NB4 (cell line): ENCODE results near the gene RCL1.
"Not testable (repeated sequence)": the region's sequence is repeated elsewhere in the genome, so short reads cannot be mapped to it uniquely, and the experiment has no call there.

Source experiments
- CTCF ChIP-seq: IDR thresholded peaks from one replicate; pipeline ENCODE4 v1.5.1; 2012; ENCODE audit warnings: low read depth, low read length
- MAX ChIP-seq: IDR thresholded peaks from 2 replicates; pipeline ENCODE4 v1.6.1; 2011; ENCODE audit warnings: low read depth, low read length
- MYC ChIP-seq: IDR thresholded peaks from 2 replicates; pipeline ENCODE4 v1.6.1; 2011; ENCODE audit warnings: low read depth, low read length
- POLR2A ChIP-seq: IDR thresholded peaks from 2 replicates; pipeline ENCODE4 v1.6.1; 2011; ENCODE audit warnings: mild to moderate bottlenecking; ENCODE audit not compliant: insufficient read length; ENCODE audit errors: extremely low read depth

DNA sequence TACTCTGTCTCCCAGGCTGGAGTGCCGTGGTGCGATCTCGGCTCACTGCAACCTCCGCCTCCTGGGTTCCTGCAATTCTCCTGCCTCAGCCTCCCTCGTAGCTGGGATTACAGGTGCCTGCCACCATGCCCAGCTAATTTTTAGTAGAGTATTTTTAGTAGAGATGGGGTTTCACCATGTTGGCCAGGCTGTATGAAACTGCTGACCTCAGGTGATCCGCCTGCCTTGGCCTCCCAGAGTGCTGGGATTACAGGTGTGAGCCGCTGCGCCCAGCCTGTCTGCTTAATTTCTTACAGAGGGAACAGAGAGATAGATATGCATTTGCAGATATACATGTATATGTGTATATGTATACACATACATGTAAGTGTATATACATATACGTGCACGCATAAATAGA is 2.4 kb downstream of the RCL1 start:
- not testable (repeated sequence) for TF ChIP-seq CTCF, POLR2A, MYC, MAX
